Limb (tissue), 2 donors: Measurements from ENCODE around the gene SLC35E1.
"Not testable (repeated sequence)": the region's sequence is repeated elsewhere in the genome, so short reads cannot be mapped to it uniquely, and the experiment has no call there.

Source experiments
- DNase-seq, 2 donors: peaks; one replicate each; pipeline ENCODE4 v3.0.0-alpha.2; 2016; ENCODE audit errors: extremely low spot score in 2 of 2

SLC35E1 gene

DNA sequence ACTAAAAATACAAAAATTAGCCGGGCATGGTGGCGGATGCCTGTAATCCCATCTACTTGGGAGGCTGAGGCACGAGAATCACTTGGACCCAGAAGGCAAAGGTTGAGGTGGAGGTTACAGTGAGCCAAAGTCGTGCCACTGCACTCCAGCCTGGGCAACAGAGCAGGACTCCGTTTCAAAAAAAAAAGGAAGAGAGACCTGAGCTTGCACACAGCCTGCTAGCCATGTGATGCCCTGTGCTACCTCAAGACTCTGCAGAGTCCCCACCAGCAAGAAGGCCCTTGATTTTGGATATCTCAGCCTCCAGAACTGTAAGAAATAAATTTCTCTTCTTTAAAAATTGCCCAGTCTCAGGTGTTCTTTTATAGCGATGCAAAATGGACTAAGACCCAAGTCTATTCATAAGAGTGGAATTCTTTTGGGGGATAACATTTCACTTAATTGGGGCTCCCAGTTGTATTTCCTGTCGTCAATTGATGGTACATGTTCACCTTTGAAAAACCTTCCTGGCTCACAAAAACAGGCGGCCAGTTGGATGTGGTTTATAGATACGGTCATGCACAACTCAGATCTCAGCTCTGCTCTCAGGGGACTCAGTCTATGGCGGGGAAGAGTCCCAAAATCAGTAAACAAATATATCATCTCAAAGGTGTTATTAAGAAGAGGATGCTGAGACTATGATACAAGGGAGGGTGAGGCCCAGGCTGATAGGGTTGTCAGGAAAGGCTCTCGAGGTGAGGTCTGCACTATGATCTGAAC, 27.6 kb downstream of the SLC35E1 start:
- no peak for DNase-seq

GRCh38 chr19:16543734-16544133, 28.5 kb downstream of the SLC35E1 start:
- not testable (repeated sequence) for DNase-seq

- DNase-seq = no peak
These were observed 29.2 kb downstream of the SLC35E1 start for GRCh38 chr19:16542910-16543472.

DNA sequence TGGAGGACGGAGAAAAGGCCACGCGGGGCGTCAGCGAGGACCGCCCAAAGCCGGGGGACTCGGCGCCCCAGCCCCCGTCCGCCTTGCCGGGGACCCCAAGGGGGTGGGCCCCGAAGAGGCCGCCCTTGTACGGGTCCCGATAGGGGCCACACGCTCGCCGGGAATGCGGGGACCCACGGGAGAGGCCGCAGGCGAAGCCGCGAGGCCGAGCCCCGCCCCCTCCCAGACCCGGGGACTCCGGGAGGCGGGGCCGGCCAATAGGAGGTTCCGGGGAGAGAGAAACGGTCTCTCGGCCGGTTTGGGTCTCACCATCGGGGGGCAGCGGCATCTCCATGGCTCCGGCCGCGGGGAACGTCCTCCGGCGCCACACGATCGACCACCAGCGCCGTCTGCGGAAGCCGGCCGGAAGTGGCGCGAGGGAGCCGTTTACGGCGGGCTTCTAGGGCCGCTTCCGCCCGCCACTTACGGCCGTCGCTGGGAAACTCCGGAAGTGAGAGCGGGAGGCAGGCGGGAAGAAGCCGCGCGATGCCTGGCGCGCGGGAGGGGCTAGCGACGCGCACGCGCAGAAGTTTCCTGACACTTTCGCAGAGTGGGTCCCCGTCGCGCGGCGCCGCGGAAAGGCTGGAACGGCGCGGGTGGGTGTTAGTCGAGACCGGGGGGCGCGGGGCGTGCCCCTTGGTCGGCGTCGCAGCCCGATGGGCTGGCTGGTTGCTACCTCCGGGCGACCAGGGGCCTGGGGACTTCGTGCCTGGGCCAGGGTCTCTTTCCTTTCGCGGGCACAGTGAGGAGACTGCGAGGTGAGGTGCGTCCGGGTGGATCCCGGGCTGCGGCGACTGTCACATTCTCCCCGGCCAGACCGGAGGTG, 29.9 kb downstream of the SLC35E1 start, which contains the start of gene CHERP:
CHERP (minus strand) TSS at position 393 of the 865 bp plus-strand sequence; CDS start at position 334, 59 bp downstream.
- DNase-seq = peak; percentile 95 to 98

DNA sequence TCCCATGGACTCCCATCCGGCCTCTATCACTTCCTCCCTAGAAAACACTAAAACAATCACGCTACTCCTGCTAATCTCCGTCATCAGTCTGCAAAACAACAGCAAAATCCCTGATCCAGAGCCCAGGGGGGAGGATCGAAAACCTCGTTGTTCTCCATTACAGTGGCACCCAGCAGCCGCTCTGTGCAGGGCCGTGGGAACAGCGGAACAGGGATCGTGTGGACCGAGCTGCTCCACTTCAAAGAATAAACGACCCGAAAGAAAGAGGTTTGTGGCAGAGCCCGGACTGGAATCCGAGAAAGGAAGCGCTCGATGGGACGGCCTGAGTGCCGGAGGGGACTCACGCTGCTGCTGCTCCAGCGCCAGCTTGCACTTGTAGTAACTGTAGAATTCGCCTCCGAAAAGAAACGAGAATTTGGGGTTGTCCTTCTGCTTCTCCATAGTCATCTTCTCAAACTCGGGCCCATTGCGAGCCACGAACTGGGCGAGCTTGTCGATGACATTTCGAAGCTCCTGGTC, 30.6 kb downstream of the SLC35E1 start:
- no peak for DNase-seq

- DNase-seq = no peak
These were observed 31.3 kb downstream of the SLC35E1 start for GRCh38 chr19:16540948-16541347.

DNA sequence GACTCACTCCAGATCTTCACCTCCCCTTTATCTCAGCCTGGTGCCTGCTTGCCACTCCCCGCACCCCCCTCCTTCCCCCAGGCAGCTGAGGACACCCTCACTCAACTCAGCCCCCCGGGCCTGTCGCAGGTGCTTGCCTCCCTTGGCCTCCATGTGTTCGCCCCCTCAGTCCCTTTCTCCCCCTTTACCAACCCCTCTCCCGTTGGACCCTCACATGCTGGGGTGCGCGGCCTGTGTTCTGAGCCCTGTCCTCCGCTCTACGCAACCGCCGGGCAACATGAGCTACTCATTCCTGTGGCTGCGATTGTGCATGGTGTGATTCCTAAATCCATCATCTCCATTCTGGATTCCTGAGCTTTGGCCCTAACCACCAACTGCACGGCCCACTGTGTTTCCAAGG, 35.1 kb downstream of the SLC35E1 start:
- no peak for DNase-seq

- DNase-seq = no peak
These were observed 36.1 kb downstream of the SLC35E1 start for GRCh38 chr19:16536130-16536529.

DNA sequence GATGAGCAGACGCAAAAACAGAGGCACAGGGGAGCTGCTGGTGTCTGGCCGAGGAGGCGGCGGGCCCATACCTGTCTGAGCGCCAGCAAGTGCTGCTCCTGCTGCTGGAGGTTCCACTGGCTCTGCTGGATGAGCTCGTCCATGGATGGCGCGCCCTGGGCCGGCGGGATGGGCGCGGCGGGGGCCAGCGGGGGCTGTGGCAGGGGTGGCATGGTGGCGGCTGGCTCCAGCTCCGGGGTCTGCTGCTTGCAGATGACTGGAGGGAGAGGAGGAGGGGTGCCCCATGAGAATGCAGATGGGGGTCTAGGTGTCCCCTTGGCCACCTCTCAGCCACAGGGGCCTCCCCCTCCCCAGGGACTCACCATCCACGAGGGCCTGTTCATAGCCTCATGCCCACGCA, 36.8 kb downstream of the SLC35E1 start:
- no peak for DNase-seq

- DNase-seq = no peak
These were observed 39.6 kb downstream of the SLC35E1 start for GRCh38 chr19:16532440-16533234.

DNA sequence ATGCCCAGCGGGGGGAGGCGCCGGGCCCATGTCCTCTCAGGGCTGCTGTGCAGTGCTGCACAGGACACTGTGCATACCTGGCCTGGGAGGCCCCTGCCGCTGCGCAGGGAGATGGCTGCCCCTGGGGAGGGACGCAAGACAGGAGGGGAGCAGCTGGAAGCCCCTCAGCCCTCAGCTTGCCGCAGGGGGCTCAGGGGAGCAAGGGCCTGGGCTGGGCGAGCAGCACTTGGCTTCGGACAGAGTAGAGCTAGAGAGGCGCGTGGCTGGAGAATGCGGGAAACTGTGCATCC, 40.9 kb downstream of the SLC35E1 start:
- DNase-seq = no peak

- no peak for DNase-seq
These were observed 41.5 kb downstream of the SLC35E1 start for GRCh38 chr19:16530540-16531379.

GRCh38 chr19:16529466-16530144, 42.6 kb downstream of the SLC35E1 start:
- no peak for DNase-seq

GRCh38 chr19:16527971-16528521, 44.2 kb downstream of the SLC35E1 start:
- DNase-seq = no peak

GRCh38 chr19:16527334-16527935, 44.8 kb downstream of the SLC35E1 start:
- no peak for DNase-seq

GRCh38 chr19:16525751-16526481, 46.3 kb downstream of the SLC35E1 start:
- no peak for DNase-seq

DNA sequence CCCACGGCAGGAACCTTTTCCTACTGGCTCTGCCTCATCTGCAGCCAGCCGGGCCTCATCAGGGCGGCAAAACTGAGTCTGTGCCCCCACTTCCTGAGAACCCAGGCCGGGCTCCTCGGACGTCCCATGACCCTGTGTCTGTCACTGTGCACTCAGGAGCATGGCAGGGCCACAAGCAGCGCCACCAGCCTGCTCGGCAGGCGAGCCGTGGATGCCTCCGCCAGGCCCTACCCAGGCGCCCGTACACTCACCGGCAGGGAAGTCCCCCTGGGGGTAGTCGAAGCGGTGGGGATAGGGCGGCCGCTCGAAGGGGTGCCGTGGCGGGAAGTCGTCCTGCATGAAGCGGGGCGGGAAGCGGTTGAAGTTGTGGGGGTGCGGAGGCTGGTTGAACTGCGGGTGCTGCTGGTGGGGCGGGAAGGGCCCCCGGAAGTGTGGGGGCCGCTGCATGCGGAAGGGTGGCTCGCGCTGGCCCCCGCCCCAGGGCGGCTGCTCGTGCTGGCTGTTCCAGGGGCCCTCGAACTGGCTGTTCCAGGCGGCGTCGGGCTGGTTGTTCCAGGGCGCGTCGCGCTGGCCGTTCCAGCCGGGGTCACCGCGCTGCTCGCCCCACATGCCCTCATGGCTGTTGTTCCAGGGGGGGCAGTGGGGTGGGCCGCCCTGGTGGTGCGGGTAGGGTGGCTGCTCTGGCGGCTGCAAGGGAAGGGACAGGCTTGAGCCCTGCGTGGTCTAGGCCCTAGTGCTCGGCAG, 47.1 kb downstream of the SLC35E1 start:
- DNase-seq = no peak
